Measurements from ENCODE around the gene AFP. TPM values are rescaled to one million over a fixed set of nuclear protein-coding genes. Genes with fewer than 3 reads are reported as not detected.

The AFP gene
- total and polyA plus RNA-seq, 2 of the 13 experiments (the other 11 are each of a cell fraction or from before 2014, with no cell fraction given) = 9,434 to 13,105 TPM

DNA sequence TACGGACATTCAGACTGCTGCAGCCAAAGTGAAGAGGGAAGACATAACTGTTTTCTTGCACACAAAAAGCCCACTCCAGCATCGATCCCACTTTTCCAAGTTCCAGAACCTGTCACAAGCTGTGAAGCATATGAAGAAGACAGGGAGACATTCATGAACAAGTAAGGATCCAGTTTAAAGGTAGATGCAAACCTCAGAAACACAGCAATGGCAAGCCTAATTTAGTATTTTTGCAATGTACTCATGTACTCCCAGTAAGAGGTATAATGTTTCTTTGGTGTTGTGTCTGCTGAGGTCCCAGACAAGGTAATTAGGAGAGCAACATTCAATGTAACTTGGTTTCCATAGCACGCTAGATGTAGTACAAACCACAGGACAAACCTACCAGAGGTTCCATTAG lies 4.6 kb downstream of the AFP start (continued):
- TF ChIP-seq, protein P1, sequence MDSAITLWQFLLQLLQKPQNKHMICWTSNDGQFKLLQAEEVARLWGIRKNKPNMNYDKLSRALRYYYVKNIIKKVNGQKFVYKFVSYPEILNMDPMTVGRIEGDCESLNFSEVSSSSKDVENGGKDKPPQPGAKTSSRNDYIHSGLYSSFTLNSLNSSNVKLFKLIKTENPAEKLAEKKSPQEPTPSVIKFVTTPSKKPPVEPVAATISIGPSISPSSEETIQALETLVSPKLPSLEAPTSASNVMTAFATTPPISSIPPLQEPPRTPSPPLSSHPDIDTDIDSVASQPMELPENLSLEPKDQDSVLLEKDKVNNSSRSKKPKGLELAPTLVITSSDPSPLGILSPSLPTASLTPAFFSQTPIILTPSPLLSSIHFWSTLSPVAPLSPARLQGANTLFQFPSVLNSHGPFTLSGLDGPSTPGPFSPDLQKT (CRISPR knock-in tag; IDR thresholded peaks at IDR 0.05; ENCODE audit: borderline replicate concordance) = no peak
- TF ChIP-seq MTA1 (CRISPR knock-in tag; IDR thresholded peaks at IDR 0.05; ENCODE audit: borderline replicate concordance) (no peak), RBM22 (optimal IDR thresholded peaks at IDR 0.05; ENCODE audit: low read length) (peak; percentile 68), ZNF230 (CRISPR knock-in tag; IDR thresholded peaks at IDR 0.05) (no peak), SRSF1 (optimal IDR thresholded peaks at IDR 0.05; ENCODE audit: low read depth, low read length) (no peak), PRMT3 (CRISPR knock-in tag; IDR thresholded peaks at IDR 0.05; ENCODE audit: borderline replicate concordance, low read depth) (no peak), ZKSCAN8 (CRISPR knock-in tag; IDR thresholded peaks at IDR 0.05; ENCODE audit: borderline replicate concordance) (no peak), ZNF292 (CRISPR knock-in tag; IDR thresholded peaks at IDR 0.05; ENCODE audit: borderline replicate concordance, low read depth) (no peak)
- TF ChIP-seq, protein P2, sequence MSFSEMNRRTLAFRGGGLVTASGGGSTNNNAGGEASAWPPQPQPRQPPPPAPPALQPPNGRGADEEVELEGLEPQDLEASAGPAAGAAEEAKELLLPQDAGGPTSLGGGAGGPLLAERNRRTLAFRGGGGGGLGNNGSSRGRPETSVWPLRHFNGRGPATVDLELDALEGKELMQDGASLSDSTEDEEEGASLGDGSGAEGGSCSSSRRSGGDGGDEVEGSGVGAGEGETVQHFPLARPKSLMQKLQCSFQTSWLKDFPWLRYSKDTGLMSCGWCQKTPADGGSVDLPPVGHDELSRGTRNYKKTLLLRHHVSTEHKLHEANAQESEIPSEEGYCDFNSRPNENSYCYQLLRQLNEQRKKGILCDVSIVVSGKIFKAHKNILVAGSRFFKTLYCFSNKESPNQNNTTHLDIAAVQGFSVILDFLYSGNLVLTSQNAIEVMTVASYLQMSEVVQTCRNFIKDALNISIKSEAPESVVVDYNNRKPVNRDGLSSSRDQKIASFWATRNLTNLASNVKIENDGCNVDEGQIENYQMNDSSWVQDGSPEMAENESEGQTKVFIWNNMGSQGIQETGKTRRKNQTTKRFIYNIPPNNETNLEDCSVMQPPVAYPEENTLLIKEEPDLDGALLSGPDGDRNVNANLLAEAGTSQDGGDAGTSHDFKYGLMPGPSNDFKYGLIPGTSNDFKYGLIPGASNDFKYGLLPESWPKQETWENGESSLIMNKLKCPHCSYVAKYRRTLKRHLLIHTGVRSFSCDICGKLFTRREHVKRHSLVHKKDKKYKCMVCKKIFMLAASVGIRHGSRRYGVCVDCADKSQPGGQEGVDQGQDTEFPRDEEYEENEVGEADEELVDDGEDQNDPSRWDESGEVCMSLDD (CRISPR knock-in tag; IDR thresholded peaks at IDR 0.05; ENCODE audit: borderline replicate concordance) = no peak
- TF ChIP-seq, protein P3, sequence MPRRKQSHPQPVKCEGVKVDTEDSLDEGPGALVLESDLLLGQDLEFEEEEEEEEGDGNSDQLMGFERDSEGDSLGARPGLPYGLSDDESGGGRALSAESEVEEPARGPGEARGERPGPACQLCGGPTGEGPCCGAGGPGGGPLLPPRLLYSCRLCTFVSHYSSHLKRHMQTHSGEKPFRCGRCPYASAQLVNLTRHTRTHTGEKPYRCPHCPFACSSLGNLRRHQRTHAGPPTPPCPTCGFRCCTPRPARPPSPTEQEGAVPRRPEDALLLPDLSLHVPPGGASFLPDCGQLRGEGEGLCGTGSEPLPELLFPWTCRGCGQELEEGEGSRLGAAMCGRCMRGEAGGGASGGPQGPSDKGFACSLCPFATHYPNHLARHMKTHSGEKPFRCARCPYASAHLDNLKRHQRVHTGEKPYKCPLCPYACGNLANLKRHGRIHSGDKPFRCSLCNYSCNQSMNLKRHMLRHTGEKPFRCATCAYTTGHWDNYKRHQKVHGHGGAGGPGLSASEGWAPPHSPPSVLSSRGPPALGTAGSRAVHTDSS (CRISPR knock-in tag; conservative IDR thresholded peaks at IDR 0.05) = no peak
- TF ChIP-seq, protein P4, sequence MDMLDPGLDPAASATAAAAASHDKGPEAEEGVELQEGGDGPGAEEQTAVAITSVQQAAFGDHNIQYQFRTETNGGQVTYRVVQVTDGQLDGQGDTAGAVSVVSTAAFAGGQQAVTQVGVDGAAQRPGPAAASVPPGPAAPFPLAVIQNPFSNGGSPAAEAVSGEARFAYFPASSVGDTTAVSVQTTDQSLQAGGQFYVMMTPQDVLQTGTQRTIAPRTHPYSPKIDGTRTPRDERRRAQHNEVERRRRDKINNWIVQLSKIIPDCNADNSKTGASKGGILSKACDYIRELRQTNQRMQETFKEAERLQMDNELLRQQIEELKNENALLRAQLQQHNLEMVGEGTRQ (IDR thresholded peaks at IDR 0.05; ENCODE audit: low read depth, low read length) = no peak
- TF ChIP-seq, protein P4 (CRISPR knock-in tag; IDR thresholded peaks at IDR 0.05; ENCODE audit: borderline replicate concordance) = no peak
- TF ChIP-seq, protein P5, sequence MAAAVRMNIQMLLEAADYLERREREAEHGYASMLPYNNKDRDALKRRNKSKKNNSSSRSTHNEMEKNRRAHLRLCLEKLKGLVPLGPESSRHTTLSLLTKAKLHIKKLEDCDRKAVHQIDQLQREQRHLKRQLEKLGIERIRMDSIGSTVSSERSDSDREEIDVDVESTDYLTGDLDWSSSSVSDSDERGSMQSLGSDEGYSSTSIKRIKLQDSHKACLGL (CRISPR knock-in tag; IDR thresholded peaks at IDR 0.05) = no peak
- TF ChIP-seq, protein P6, sequence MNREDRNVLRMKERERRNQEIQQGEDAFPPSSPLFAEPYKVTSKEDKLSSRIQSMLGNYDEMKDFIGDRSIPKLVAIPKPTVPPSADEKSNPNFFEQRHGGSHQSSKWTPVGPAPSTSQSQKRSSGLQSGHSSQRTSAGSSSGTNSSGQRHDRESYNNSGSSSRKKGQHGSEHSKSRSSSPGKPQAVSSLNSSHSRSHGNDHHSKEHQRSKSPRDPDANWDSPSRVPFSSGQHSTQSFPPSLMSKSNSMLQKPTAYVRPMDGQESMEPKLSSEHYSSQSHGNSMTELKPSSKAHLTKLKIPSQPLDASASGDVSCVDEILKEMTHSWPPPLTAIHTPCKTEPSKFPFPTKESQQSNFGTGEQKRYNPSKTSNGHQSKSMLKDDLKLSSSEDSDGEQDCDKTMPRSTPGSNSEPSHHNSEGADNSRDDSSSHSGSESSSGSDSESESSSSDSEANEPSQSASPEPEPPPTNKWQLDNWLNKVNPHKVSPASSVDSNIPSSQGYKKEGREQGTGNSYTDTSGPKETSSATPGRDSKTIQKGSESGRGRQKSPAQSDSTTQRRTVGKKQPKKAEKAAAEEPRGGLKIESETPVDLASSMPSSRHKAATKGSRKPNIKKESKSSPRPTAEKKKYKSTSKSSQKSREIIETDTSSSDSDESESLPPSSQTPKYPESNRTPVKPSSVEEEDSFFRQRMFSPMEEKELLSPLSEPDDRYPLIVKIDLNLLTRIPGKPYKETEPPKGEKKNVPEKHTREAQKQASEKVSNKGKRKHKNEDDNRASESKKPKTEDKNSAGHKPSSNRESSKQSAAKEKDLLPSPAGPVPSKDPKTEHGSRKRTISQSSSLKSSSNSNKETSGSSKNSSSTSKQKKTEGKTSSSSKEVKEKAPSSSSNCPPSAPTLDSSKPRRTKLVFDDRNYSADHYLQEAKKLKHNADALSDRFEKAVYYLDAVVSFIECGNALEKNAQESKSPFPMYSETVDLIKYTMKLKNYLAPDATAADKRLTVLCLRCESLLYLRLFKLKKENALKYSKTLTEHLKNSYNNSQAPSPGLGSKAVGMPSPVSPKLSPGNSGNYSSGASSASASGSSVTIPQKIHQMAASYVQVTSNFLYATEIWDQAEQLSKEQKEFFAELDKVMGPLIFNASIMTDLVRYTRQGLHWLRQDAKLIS (CRISPR knock-in tag; IDR thresholded peaks at IDR 0.05) = peak; percentile 95
